HT-29 (cell line): ENCODE measurements around the gene IQSEC2. TPM values are rescaled to one million over a fixed set of nuclear protein-coding genes. Genes with fewer than 3 reads are reported as not detected.
A peak's percentile ranks its signal among the peaks of the same experiment; 100 is the strongest.

Experiments used
- DNase-seq: peaks from one replicate; pipeline ENCODE4 v3.0.0-alpha.2; 2015; ENCODE audit warnings: low spot score
- small RNA-seq: library from RNA; depleted of rRNA; stranded (forward); fragments of <200 nt; gene quantifications from one replicate; pipeline ENCODE3, GENCODE V24; 2014
- total RNA-seq: library from RNA; depleted of rRNA; stranded (reverse); fragments of >200 nt; shearing (Covaris generic); gene quantifications from 2 replicates; pipeline ENCODE4 v1.2.3, GENCODE V29; 2014; rRNA removed

Gene IQSEC2
- total RNA-seq, 1 experiment from 2014 or later, result 11.7 TPM

DNA sequence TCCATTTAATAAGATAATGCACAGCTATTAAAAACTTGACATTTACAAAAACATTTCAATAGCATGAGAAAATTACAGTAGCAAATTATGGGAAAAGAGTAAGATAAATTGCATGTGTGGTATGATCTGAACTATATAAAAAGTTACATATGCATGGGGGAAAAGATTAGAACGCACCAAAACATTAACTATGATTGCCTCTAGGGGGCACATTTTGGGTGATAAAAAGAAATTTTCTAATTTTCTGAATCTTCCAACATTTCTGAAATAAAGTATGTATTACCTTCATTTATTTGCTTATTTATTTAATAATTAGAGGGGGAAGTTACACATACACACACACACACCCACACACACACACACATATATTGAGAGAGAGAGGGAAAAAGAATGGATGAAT, 36.8 kb downstream of the IQSEC2 start:
- DNase-seq, result no peak

DNA sequence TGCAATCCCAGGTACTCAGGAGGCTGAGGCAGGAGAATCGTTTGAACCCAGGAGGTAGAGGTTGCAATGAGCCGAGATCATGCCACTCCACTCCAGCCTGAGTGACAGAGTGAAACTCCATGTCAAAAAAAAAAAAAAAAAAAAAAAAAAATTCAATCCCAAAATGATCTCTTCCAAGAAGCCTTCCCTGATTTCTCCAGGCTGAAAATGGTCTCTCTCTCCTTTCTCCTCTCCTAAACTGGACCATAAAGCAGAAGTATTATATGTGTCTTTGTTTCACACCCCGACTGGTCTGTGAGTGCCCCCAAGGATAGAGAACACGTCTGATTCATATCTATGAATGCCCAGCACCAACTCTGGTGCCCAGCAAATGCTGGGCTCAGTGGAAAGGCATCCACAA, 39.1 kb downstream of the IQSEC2 start:
- DNase-seq, result no peak

DNA sequence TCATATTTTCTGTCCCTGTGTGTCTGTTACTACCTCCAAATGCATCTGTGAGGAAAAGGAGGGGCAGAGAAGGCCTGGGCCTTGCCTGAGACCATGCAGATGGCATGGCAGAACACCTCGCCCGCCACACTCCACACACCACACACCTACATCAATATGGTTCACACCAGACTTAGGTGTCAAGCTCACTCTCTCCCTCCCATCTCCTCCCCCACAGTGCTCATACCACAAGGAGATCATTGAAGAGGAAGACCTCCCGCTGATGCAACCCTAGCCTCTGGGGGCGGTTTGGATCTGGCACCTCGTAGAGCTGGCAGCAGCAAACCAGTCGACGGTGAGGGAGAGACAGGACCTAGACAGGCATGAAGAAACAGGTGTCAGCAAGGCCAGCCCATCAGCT, 39.8 kb downstream of the IQSEC2 start:
- DNase-seq, result no peak

GRCh38 chrX:53239474-53239873, 41.9 kb downstream of the IQSEC2 start:
- peak; percentile 71 for DNase-seq

GRCh38 chrX:53237056-53237455, 44.3 kb downstream of the IQSEC2 start:
- DNase-seq, result no peak

DNA sequence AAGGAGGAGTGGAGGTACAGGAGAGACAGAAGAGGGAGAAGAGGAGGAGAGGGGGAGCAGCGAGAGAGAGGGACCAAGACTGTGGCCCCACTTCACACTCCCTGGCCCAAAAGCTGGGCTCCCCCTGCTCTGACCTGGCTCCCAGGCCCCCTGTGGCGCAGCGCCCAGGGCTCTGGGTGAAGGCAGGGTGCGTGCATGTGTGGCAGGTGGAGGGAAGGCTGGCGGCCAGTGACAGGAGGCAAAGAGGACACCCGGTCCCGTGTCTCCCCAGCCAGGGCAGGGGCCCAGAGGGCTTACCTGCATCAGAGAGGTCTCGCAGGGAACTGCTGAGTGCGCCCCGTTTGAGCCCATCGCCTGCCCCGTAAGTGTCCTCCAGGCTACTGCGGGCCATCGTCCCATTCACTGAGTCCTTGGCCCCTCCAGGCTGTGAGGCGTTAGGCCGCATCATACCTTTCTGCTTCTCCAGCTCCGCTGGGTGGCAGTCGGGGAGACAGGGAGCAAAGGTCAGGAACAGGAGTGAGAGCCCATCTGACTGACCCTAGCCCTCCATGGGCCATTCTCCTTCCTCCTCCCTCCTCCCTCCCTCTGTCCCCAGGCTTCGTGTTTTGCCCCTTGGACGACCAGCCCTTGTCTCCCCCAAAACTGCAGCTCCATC, 45.2 kb downstream of the IQSEC2 start:
- no peak for DNase-seq

DNA sequence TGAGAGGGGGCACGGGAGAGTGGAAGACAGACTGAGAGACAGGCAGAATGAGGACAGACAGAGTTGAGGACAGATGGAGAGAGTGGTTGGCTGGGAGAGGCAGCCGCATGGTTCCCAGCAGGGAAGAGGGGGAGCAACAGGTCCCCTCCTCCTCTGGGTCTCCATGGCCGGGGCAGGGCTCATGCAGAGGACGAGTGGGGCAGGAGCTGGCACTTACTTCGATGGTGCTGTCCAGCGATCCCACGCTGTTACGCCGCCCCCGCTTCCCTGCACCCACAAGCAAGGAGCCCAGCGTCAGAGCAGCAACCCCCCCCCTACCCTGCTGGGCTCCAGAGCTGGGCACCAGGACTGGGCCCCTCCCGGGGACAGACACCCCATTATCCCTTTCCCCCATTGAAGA, 45.8 kb downstream of the IQSEC2 start:
- DNase-seq, result no peak

- DNase-seq, result no peak
Observed at GRCh38 chrX:53234484-53234883, 46.9 kb downstream of the IQSEC2 start.

- DNase-seq, result no peak
Observed at GRCh38 chrX:53233536-53233935, 47.8 kb downstream of the IQSEC2 start.

- no peak for DNase-seq
Observed at GRCh38 chrX:53230116-53230515, 51.3 kb downstream of the IQSEC2 start.

DNA sequence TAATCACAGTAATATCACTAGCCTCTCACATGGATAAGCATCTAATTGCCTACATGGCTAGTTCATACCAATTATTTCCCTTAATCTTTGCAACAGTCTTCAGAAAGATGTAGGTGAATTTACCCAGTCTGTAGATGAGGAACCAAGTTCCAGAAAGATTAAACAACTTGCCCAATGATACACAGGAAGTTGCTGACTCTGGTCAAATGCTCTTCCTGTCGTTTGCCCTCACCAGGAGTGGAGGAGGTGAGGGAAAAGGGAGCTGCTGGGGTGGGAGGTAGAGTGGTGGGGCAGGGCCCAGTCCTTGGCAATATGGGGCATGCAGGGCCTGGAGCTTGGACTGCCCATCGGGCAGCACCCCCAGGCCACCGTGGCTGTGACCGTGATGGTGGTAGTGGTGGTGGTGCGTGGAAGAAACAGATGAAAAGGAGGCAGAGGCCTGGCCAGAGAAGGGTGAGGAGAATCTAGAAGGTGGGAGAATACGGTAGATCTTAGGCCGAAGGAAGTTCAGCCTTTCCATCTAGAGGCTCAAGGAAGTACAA, 54.1 kb downstream of the IQSEC2 start:
- DNase-seq, result no peak

DNA sequence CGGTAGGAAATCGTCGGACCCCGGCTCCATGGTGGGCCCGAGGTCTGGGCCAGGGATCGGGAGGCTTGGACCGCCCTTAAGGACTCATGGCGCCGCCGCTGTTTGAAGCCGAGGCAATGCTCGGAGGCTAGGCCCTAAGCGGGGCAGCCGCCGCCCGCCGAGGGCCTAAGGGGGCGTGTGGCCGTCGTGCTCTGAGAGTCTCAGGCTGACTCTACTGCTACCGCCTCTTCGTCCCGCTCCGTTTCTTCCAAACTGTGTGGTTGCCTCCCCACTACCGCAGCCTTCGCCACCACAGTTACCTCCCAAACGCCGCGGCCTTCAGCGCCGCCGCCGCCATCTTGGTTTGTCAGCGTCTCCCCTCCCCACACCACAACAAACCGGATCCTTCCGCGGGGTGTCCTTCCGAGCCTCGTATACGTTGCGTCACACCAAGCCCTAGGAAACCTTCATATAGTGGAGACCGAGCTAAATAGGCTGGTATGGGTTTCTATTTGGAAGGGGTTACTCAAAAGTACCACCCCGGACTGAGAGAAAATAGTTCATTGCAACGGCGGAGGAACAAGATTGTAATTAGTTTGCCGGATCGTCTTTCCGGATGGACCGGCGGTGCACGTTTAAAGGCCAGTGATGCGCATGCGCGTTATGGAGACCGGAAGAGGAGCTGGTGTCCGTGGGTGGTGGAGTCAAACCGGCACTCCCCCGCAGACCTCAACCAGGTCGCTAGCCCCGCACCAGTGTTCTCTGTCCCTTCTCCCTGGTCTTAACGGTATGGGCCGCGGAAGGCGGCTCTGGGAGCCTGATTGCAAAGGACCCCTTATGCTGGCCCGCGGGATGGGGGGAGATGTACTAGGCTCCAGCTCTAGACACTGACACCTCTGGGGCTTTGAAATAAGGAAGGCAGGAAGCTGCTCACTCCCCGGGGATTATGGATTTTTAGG, 56.3 kb downstream of the IQSEC2 start, which contains the start of gene KDM5C:
TSS of gene KDM5C (minus strand) at position 348 of the 938 bp plus-strand sequence. CDS start at position 30, 318 bp downstream.
- peak; percentile 97 for DNase-seq

GRCh38 chrX:53223955-53224859, 57.2 kb downstream of the IQSEC2 start:
- peak; percentile 45 for DNase-seq

DNA sequence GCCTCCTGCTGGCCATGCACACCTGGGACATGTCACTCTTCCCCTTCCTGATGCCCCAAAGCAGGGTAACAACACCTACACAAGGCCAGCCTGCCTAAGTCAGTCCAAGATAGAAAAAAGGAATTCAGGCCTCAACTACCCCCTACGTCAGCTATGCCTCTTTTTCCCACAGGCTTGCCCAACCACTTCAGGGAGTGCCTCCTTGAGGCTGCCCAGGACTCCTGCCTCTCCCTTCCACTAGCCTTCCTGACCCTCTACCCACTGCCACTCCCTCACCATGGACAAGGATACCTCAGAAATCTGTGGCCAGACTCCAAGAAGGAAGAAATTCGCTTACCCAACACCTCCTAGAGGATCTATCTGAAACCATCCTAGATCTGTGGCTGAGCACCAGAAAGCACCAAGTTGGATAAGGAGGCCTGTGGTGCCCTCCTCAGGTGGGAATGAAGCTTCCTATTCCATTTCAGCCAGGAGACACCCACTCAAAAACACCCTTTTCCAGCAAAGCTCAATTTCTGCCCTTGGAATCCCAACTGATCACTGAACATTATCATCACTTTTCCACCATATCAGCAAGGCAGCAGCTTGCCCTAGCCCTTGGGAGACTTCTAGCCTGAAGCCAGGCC, 58.2 kb downstream of the IQSEC2 start:
- DNase-seq, result peak; percentile 18

Small RNAs within 50 kb of the gene (small RNA-seq; reads per million reads assigned to genes)
- gene RF00019, result not detected

Other genes starting within 250 kb of the IQSEC2 start
- not detected in 2 replicates for gene GPR173, start 232.8 kb downstream of the IQSEC2 start, total RNA-seq
- 14.1 and 14.8 TPM in 2 replicates for gene TSPYL2, start 199.2 kb downstream of the IQSEC2 start, total RNA-seq
- 8.0 and 11.9 TPM in 2 replicates for gene KANTR, start 187.4 kb downstream of the IQSEC2 start, total RNA-seq
- 126 and 128 TPM in 2 replicates for gene KDM5C, start 56.4 kb downstream of the IQSEC2 start, total RNA-seq
- 55.4 and 56.4 TPM in 2 replicates for gene SMC1A, start 141.1 kb upstream of the IQSEC2 start, total RNA-seq
- 2.6 and 3.4 TPM in 2 replicates for gene RIBC1, start 141.3 kb upstream of the IQSEC2 start, total RNA-seq
- gene HSD17B10, start 152.8 kb upstream of the IQSEC2 start, total RNA-seq, result 182 and 190 TPM in 2 replicates